Heart right ventricle (tissue), 16 donors: ENCODE measurements around the gene EFCAB11. TPM values are rescaled to one million over a fixed set of nuclear protein-coding genes. Genes with fewer than 3 reads are reported as not detected.

Source experiments
- ATAC-seq, 8 donors: fragments of 200-7000 bp; cut with Tn5 transposase; one replicate each; pipeline ENCODE4 v1.9.1; 2020; ENCODE audit warnings: mild to moderate bottlenecking in 8 of 8, moderate library complexity in 8 of 8, moderate number of reproducible peaks in 1 of 8
- DNase-seq, 2 donors: peaks; one replicate each; pipeline ENCODE4 v3.0.0-alpha.2; 2020
- H3K27ac ChIP-seq, 10 donors: fragments of 200-600 bp; sonication (generic) in 2 of 10; one replicate each; pipeline versions ENCODE4 v1.5.0 to v1.8.0; 2020 to 2022; ENCODE audit warnings: mild to moderate bottlenecking in 3 of 10
- H3K27me3 ChIP-seq, 7 donors: fragments of 200-600 bp; one replicate each; pipeline ENCODE4 v1.8.0; 2021 to 2022; ENCODE audit warnings: mild to moderate bottlenecking in 2 of 7
- H3K36me3 ChIP-seq, 9 donors: fragments of 200-600 bp; sonication (generic) in 1 of 9; one replicate each; pipeline versions ENCODE4 v1.5.0 to v1.8.0; 2020 to 2022; ENCODE audit warnings: mild to moderate bottlenecking in 2 of 9
- H3K4me1 ChIP-seq, 9 donors: fragments of 200-600 bp; sonication (generic) in 1 of 9; one replicate each; pipeline versions ENCODE4 v1.5.0 to v1.8.0; 2020 to 2022; ENCODE audit warnings: mild to moderate bottlenecking in 4 of 9
- H3K4me3 ChIP-seq, 10 donors: fragments of 200-600 bp; sonication (generic) in 2 of 10; one replicate each; pipeline versions ENCODE4 v1.5.0 to v1.8.0; 2020 to 2022; ENCODE audit warnings: mild to moderate bottlenecking in 7 of 10, moderate library complexity in 2 of 10
- H3K9me3 ChIP-seq, 11 donors: fragments of 200-600 bp in 10 of 11; sonication (generic) in 2 of 11; one replicate each; pipeline versions ENCODE4 v1.5.0 to v1.8.0; 2013 to 2022; ENCODE audit warnings: mild to moderate bottlenecking in 2 of 11, control low read depth in 1 of 11, moderate library complexity in 1 of 11
- WGBS, 2 donors: extraction: QIAGEN DNeasy Blood & Tissue Kit; methylation state at CpG; one replicate each; pipeline ENCODE4 v1.1.7; 2013; ENCODE audit warnings: inconsistent platforms in 1 of 2; 5-methylcytosine and 5-hydroxymethylcytosine counted together
- intact Hi-C, 10 donors: fragments of 100-400 bp; cut with DNase I; formaldehyde crosslinking; loops; one replicate each; pipeline versions ENCODE4 v1.11.1 to v1.14.2; 2022
- polyA plus RNA-seq, 2 donors: library from polyadenylated mRNA; stranded (reverse); fragments of 200-250 nt; gene quantifications; one replicate each; pipeline ENCODE4 v1.2.3, GENCODE V29; 2013
- total RNA-seq, 10 donors: library from RNA; stranded (reverse); fragmentation: NEBNext Ultra II Directional in 3 of 10; extraction: Animal tissue kit (Norgen Biotek cat#: 25700) in 3 of 10; gene quantifications; one replicate each; pipeline versions ENCODE4 v1.2.1 to v1.2.4, GENCODE V29; 2021 to 2023
- TF ChIP-seq, protein P1 (sequence below), 9 donors: fragments of 200-600 bp; sonication (generic) in 2 of 9; IDR thresholded peaks; one replicate each; pipeline versions ENCODE4 v1.5.0 to v1.8.0; 2021 to 2022; ENCODE audit warnings: antibody characterized with exemption in 9 of 9, mild to moderate bottlenecking in 5 of 9, moderate library complexity in 1 of 9
- donor health status: Arrhythmogenic right ventricular cardiomyopathy.
- donor health status: ischemic (EF 13 %, LVEDD 7.1; RV severe dilation, severe dysfunction).
- donor health status: healthy with polysubstance abuse.
- donor health status: DM: no; HTN: yes; CAD: no.
- donor health status: DM: no; HTN: no; CAD: no.
- donor health status: ischemic (EF 25% LVEDD 6.9; RV normal size, moderate dysfunction).
- donor health status: ischemic (EF 25% LVEDD 5.7; RV mildly dilated, moderate dysfunction).
- donor health status: healthy.
- donor health status: DM: yes; HTN: yes; CAD: no.
- donor health status: Ischemic cardiomyopathy.
- donor health status: ischemic (EF 35%, LVEDD 5.7; RV mildly dilated, moderate dysfunction).
- donor health status: nonischemic (EF 11% LVEDD 7.7; RV severe dilation, severe dysfunction).
- donor health status: DM: yes; HTN: yes; CAD: no.
- donor health status: PGD.
- donor health status: ischemic (EF 29% LVEDD 5.4; RV normal size, mild dysfunction).
- donor health status: nonischemic (EF 23%, LVEDD 6.1; RV moderate dilation, normal function).

EFCAB11 gene
- total and polyA plus RNA-seq, 12 donors = 0.95 to 6.7 (median 3.4) TPM

DNA sequence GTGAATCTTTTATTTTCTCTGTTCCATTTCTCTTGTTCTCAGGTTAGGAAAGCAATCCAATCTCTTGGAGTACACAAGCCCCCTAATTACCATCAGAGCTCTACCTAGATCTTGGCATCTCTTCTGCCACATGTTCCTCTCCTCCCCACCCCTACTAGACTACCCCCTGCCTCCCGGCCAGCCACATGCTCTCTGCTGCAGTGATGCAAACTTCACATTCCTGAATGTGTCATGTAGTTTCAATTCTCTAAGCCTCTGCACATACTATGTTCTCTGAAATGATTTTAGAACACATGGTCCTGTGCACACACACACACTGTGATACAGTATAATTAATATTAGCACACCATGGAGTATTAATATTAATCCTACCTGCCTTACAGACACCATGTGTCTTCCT, 104.6 kb downstream of the EFCAB11 start:
- H3K9me3 ChIP-seq = peaks cover 0 to 4% (median 0%) of the 10 kb centered on the region in 11 donors
- no peaks in the 10 kb centered on the region for H3K36me3 ChIP-seq
- H3K27ac ChIP-seq = no peak overlapping the region
- H3K4me1 ChIP-seq = peaks cover 0 to 8% (median 0%) of the 10 kb centered on the region in 9 donors
- intact Hi-C loops = no loop called here
- H3K27me3 ChIP-seq = no peaks in the 10 kb centered on the region
- H3K4me3 ChIP-seq = no peak overlapping the region
- ATAC-seq = no peak
- TF ChIP-seq, protein P1, sequence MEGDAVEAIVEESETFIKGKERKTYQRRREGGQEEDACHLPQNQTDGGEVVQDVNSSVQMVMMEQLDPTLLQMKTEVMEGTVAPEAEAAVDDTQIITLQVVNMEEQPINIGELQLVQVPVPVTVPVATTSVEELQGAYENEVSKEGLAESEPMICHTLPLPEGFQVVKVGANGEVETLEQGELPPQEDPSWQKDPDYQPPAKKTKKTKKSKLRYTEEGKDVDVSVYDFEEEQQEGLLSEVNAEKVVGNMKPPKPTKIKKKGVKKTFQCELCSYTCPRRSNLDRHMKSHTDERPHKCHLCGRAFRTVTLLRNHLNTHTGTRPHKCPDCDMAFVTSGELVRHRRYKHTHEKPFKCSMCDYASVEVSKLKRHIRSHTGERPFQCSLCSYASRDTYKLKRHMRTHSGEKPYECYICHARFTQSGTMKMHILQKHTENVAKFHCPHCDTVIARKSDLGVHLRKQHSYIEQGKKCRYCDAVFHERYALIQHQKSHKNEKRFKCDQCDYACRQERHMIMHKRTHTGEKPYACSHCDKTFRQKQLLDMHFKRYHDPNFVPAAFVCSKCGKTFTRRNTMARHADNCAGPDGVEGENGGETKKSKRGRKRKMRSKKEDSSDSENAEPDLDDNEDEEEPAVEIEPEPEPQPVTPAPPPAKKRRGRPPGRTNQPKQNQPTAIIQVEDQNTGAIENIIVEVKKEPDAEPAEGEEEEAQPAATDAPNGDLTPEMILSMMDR (IDR thresholded peaks at IDR 0.05) = no peak
- 88 to 100% methylated on average over 1 of the region's 1 CpG for WGBS, 2 donors
- no peak for DNase-seq

DNA sequence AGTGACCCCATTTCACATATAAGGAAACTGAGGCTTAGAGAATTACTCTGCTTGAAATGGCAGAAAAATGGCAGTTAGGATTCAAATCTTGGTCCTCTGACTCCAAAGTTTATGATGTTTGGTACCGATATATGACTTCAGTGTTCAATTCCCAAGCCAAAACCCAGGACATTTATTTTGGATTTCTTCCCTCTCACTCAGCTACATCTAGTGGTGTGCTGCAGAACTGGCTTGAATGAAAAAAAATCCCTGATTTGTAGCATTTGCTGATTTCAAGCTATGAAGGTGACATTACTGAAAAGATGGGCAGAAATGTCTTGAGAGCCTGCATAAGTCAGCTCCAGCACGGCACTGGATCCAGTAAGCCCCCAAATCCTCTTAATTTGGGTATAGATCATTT, 106.4 kb downstream of the EFCAB11 start:
- no peak for DNase-seq
- 77 to 80% methylated on average over 2 of the region's 2 CpGs for WGBS, 2 donors
- H3K4me1 ChIP-seq = no peaks in the 10 kb centered on the region
- no peak overlapping the region for H3K27ac ChIP-seq
- intact Hi-C loops = no loop called here
- TF ChIP-seq, protein P1 (IDR thresholded peaks at IDR 0.05) = peak in 6 of 9 donors; percentile 8 to 42 (median 29)
- H3K9me3 ChIP-seq = peaks cover 0 to 4% (median 0%) of the 10 kb centered on the region in 11 donors
- H3K36me3 ChIP-seq = no peaks in the 10 kb centered on the region
- H3K4me3 ChIP-seq = no peak overlapping the region
- H3K27me3 ChIP-seq = no peaks in the 10 kb centered on the region
- ATAC-seq = no peak

DNA sequence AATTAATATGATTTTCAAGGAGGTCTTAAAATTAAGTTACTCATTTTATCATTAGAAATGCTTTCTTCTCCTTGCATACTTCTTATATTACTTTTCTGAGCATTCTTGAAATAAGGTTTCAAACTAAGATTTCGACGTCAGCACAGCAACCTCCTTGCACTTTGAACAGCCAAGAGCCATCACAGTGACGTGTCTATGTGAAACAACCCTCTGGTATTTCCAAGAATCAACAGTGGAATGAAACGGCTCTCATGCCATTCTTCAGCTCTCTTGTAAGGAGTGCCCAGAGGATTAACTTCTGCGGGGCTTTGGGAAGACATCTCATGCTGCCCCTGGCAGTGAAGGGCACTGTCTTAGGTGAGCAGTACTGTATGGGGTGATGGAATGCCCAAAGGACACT, 109.2 kb downstream of the EFCAB11 start:
- Histone ChIP-seq H3K4me3 (no peak overlapping the region), H3K27me3 (no peaks in the 10 kb centered on the region), H3K9me3 (peaks cover 0 to 4% (median 0%) of the 10 kb centered on the region in 11 donors), H3K4me1 (no peaks in the 10 kb centered on the region), H3K36me3 (no peaks in the 10 kb centered on the region), H3K27ac (no peak overlapping the region)
- WGBS, 2 donors = 78% methylated on average over 5 of the region's 5 CpGs
- intact Hi-C loops = no loop called here
- TF ChIP-seq, protein P1 (IDR thresholded peaks at IDR 0.05) = no peak
- no peak for ATAC-seq
- DNase-seq = no peak

DNA sequence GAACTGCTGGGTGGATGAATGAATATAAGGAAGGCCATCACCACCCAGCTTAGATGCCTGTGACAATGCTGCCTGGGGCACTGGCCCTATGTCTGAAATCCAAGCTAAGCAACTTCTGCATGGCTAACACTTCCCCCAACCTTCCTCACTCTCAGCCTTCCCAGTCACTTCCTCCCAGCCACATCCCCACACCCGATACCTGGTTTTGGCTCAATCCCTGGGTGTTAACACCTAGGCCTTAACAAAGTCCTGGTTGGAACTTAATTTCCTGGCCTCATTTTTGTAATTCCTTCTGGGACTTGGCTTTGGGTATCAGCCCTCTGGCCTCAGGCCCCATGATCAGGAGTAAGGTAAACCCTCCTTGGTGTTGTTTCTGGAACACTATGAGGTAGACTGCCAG, 110.0 kb downstream of the EFCAB11 start:
- H3K9me3 ChIP-seq = peaks cover 0 to 4% (median 0%) of the 10 kb centered on the region in 11 donors
- DNase-seq (no peak), ATAC-seq (no peak)
- TF ChIP-seq, protein P1 (IDR thresholded peaks at IDR 0.05) = no peak
- no peaks in the 10 kb centered on the region for H3K4me1 ChIP-seq
- no peaks in the 10 kb centered on the region for H3K36me3 ChIP-seq
- WGBS, 2 donors = 79 to 86% methylated on average over 1 of the region's 1 CpG
- H3K27me3 ChIP-seq = no peaks in the 10 kb centered on the region
- intact Hi-C loops = no loop called here
- no peak overlapping the region for H3K4me3 ChIP-seq
- H3K27ac ChIP-seq = no peak overlapping the region
